G401 (cell line): Measurements from ENCODE around the gene RNF146. TPM values are rescaled to one million over a fixed set of nuclear protein-coding genes. Genes with fewer than 3 reads are reported as not detected.

ENCODE experiments used
- DNase-seq: peaks from one replicate; pipeline ENCODE4 v3.0.0-alpha.2; 2015; ENCODE audit warnings: low spot score
- in situ Hi-C: cut with HindIII; loops from 2 replicates; pipeline ENCODE4 v1.10.0; 2016; ENCODE audit warnings: low sequenced_read_pairs, mixed read lengths
- total RNA-seq: library from RNA; depleted of rRNA; stranded (reverse); fragments of >200 nt; shearing (Covaris generic); gene quantifications from 2 replicates; pipeline ENCODE4 v1.2.3, GENCODE V29; 2014

Gene RNF146
- total RNA-seq, 1 experiment from 2014 or later = 21.7 TPM

- DNase-seq = no peak
- in situ Hi-C loops = no loop called here
These were observed 11.5 kb downstream of the RNF146 start for GRCh38 chr6:127277878-127278843.

GRCh38 chr6:127279815-127280214 is 13.2 kb downstream of the RNF146 start:
- in situ Hi-C loops = no loop called here
- no peak for DNase-seq

GRCh38 chr6:127282184-127282583 is 15.5 kb downstream of the RNF146 start:
- in situ Hi-C loops = no loop called here
- no peak for DNase-seq

GRCh38 chr6:127288705-127289104 is 22.0 kb downstream of the RNF146 start:
- DNase-seq = no peak
- in situ Hi-C loops = no loop called here

- in situ Hi-C loops = no loop called here
- DNase-seq = peak; percentile 36
These were observed 23.3 kb downstream of the RNF146 start for GRCh38 chr6:127289934-127290333.

GRCh38 chr6:127290391-127291265 is 24.0 kb downstream of the RNF146 start:
- DNase-seq = peak; percentile 47
- in situ Hi-C loops = no loop called here

GRCh38 chr6:127291495-127291894 is 24.8 kb downstream of the RNF146 start:
- in situ Hi-C loops = no loop called here

GRCh38 chr6:127297502-127298070 is 30.9 kb downstream of the RNF146 start:
- no peak for DNase-seq
- in situ Hi-C loops = no loop called here

More at GRCh38 chr6:127291495-127291894, 24.8 kb downstream of the RNF146 start:
- DNase-seq = no peak

- in situ Hi-C loops = no loop called here
- DNase-seq = no peak
These were observed 31.8 kb downstream of the RNF146 start for GRCh38 chr6:127298475-127298874.

GRCh38 chr6:127299522-127300240 is 33.0 kb downstream of the RNF146 start:
- DNase-seq = no peak
- in situ Hi-C loops = no loop called here

- in situ Hi-C loops = no loop called here
- DNase-seq = no peak
These were observed 33.7 kb downstream of the RNF146 start for GRCh38 chr6:127300411-127300810.

- in situ Hi-C loops = no loop called here
- DNase-seq = no peak
These were observed 34.6 kb downstream of the RNF146 start for GRCh38 chr6:127301199-127301700.

GRCh38 chr6:127302728-127303660 is 36.3 kb downstream of the RNF146 start:
- peak; percentile 45 for DNase-seq
- in situ Hi-C loops = no loop called here

- in situ Hi-C loops = no loop called here
- no peak for DNase-seq
These were observed 37.3 kb downstream of the RNF146 start for GRCh38 chr6:127303917-127304316.

- in situ Hi-C loops = no loop called here
- no peak for DNase-seq
These were observed 39.1 kb downstream of the RNF146 start for GRCh38 chr6:127305741-127306140.

- DNase-seq = no peak
- in situ Hi-C loops = no loop called here
These were observed 50.9 kb downstream of the RNF146 start for GRCh38 chr6:127317388-127318128.

- DNase-seq = no peak
- in situ Hi-C loops = no loop called here
These were observed 53.0 kb downstream of the RNF146 start for GRCh38 chr6:127319686-127320085.
